Measurements from ENCODE around the gene ATP1A4.
"Not testable (repeated sequence)": the region's sequence is repeated elsewhere in the genome, so short reads cannot be mapped to it uniquely, and the experiment has no call there.

ATP1A4 gene

DNA sequence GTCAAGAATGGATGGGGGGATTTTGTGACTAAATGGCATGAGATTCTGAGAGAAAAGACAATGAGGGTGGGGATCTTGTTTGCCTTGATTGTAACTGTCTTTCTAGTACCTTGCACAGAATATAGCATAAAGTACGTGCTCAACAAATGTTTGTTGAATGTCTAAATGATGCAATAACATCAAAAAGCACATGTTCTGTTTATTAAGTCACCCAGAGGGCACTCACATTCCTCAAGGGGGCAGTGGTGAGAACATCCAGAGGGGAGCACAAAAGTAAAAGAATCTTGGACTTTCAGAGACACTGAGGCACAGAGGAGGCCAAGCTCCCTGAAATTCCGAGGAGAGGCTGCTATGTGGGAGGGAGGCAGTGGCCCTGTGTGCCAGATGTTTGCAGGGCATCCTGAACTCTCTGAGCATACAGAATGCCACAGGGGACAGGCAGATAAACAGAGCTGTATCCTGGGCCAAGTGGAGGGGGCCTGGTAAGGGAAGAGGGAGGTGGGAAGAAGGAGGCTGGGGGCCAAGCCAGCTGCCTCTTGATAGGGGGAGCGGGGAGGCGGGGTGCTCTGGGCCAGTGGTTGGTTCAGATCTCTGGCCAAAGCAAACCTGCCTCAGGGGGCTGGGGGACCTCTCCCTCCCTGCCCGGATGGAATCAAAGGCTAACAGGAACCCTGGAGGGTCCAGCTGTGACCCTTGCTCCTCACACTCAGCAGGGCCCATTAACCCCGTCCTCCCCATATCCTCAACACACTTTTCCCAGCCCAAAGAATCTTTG, 42.3 kb upstream of the ATP1A4 start:
- Histone ChIP-seq H3K4me1 (ENCODE audit: control insufficient read depth, low read length) (no peaks in the 10 kb centered on the region), H3K36me3 (ENCODE audit: control insufficient read depth, low read length) (no peaks in the 10 kb centered on the region), H3K4me2 (ENCODE audit: low read length) (no peak overlapping the region), H3K27me3 (ENCODE audit: control insufficient read depth, low read length) (no peaks in the 10 kb centered on the region), H3F3A (ENCODE audit: control insufficient read depth, insufficient read depth) (no peaks in the 10 kb centered on the region), H3K79me2 (ENCODE audit: control insufficient read depth, low read length) (no peaks in the 10 kb centered on the region), H4K20me1 (ENCODE audit: control insufficient read depth, insufficient read depth, low read depth, low read length) (no peaks in the 10 kb centered on the region), H3K27ac (ENCODE audit: low read depth, low read length) (no peak overlapping the region), H3K9me3 (ENCODE audit: control insufficient read depth, insufficient read depth, low read length) (no peaks in the 10 kb centered on the region), H3K9me2 (replicated peaks; ENCODE audit: control insufficient read depth, low read length) (no peaks in the 10 kb centered on the region), H3K4me3 (ENCODE audit: low read length) (no peak overlapping the region)
- TF ChIP-seq EZH2phosphoT487 (IDR thresholded peaks at IDR 0.05; ENCODE audit: borderline replicate concordance, low read length): no peak
- TF ChIP-seq, protein P1, sequence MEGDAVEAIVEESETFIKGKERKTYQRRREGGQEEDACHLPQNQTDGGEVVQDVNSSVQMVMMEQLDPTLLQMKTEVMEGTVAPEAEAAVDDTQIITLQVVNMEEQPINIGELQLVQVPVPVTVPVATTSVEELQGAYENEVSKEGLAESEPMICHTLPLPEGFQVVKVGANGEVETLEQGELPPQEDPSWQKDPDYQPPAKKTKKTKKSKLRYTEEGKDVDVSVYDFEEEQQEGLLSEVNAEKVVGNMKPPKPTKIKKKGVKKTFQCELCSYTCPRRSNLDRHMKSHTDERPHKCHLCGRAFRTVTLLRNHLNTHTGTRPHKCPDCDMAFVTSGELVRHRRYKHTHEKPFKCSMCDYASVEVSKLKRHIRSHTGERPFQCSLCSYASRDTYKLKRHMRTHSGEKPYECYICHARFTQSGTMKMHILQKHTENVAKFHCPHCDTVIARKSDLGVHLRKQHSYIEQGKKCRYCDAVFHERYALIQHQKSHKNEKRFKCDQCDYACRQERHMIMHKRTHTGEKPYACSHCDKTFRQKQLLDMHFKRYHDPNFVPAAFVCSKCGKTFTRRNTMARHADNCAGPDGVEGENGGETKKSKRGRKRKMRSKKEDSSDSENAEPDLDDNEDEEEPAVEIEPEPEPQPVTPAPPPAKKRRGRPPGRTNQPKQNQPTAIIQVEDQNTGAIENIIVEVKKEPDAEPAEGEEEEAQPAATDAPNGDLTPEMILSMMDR (IDR thresholded peaks at IDR 0.05; ENCODE audit: low read depth, low read length, poor library complexity, severe bottlenecking): peak; percentile 73

GRCh38 chr1:160109686-160110085, 41.7 kb upstream of the ATP1A4 start:
- Histone ChIP-seq H3K27me3 (ENCODE audit: control insufficient read depth, low read length) (no peaks in the 10 kb centered on the region), H4K20me1 (ENCODE audit: control insufficient read depth, insufficient read depth, low read depth, low read length) (no peaks in the 10 kb centered on the region), H3K4me2 (ENCODE audit: low read length) (no peak overlapping the region), H3F3A (ENCODE audit: control insufficient read depth, insufficient read depth) (no peaks in the 10 kb centered on the region), H3K4me3 (ENCODE audit: low read length) (no peak overlapping the region), H3K79me2 (ENCODE audit: control insufficient read depth, low read length) (no peaks in the 10 kb centered on the region), H3K4me1 (ENCODE audit: control insufficient read depth, low read length) (no peaks in the 10 kb centered on the region), H3K9me3 (ENCODE audit: control insufficient read depth, insufficient read depth, low read length) (no peaks in the 10 kb centered on the region), H3K36me3 (ENCODE audit: control insufficient read depth, low read length) (no peaks in the 10 kb centered on the region), H3K9me2 (replicated peaks; ENCODE audit: control insufficient read depth, low read length) (no peaks in the 10 kb centered on the region), H3K27ac (ENCODE audit: low read depth, low read length) (no peak overlapping the region)
- TF ChIP-seq, protein P1 (IDR thresholded peaks at IDR 0.05; ENCODE audit: low read depth, low read length, poor library complexity, severe bottlenecking): no peak
- TF ChIP-seq EZH2phosphoT487 (IDR thresholded peaks at IDR 0.05; ENCODE audit: borderline replicate concordance, low read length): no peak

DNA sequence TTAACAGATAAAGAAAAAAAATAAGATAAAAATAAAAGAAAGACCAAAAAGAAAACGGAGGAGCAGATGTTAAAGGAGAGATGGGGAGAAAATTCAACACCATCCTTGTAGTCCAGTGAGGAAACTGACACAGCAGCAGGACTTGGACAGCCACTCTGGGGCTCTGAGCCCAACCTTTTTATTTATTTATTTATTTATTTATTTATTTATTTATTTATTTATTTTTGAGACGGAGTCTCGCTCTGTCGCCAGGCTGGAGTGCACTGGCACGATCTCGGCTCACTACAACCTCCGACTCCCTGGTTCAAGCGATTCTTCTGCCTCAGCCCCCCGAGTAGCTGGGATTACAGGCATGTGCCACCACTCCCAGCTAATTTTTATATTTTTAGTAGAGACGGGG, 39.9 kb upstream of the ATP1A4 start:
- H3K9me3 ChIP-seq (ENCODE audit: control insufficient read depth, insufficient read depth, low read length); H3K4me2 ChIP-seq (ENCODE audit: low read length); H3K4me3 ChIP-seq (ENCODE audit: low read length); H4K20me1 ChIP-seq (ENCODE audit: control insufficient read depth, insufficient read depth, low read depth, low read length); H3K79me2 ChIP-seq (ENCODE audit: control insufficient read depth, low read length); H3K4me1 ChIP-seq (ENCODE audit: control insufficient read depth, low read length); H3F3A ChIP-seq (ENCODE audit: control insufficient read depth, insufficient read depth); H3K27ac ChIP-seq (ENCODE audit: low read depth, low read length); H3K36me3 ChIP-seq (ENCODE audit: control insufficient read depth, low read length); H3K9me2 ChIP-seq (replicated peaks; ENCODE audit: control insufficient read depth, low read length); H3K27me3 ChIP-seq (ENCODE audit: control insufficient read depth, low read length): not testable (repeated sequence)

GRCh38 chr1:160112357-160112756, 39.0 kb upstream of the ATP1A4 start:
- Histone ChIP-seq H3K4me3 (ENCODE audit: low read length) (no peak overlapping the region), H3K27me3 (ENCODE audit: control insufficient read depth, low read length) (peaks cover 14% of the 10 kb centered on the region), H3K79me2 (ENCODE audit: control insufficient read depth, low read length) (no peaks in the 10 kb centered on the region), H4K20me1 (ENCODE audit: control insufficient read depth, insufficient read depth, low read depth, low read length) (no peaks in the 10 kb centered on the region), H3F3A (ENCODE audit: control insufficient read depth, insufficient read depth) (no peaks in the 10 kb centered on the region), H3K9me3 (ENCODE audit: control insufficient read depth, insufficient read depth, low read length) (no peaks in the 10 kb centered on the region), H3K9me2 (replicated peaks; ENCODE audit: control insufficient read depth, low read length) (no peaks in the 10 kb centered on the region), H3K36me3 (ENCODE audit: control insufficient read depth, low read length) (no peaks in the 10 kb centered on the region), H3K4me1 (ENCODE audit: control insufficient read depth, low read length) (no peaks in the 10 kb centered on the region), H3K4me2 (ENCODE audit: low read length) (no peak overlapping the region), H3K27ac (ENCODE audit: low read depth, low read length) (no peak overlapping the region)
- no peak for TF ChIP-seq EZH2phosphoT487 (IDR thresholded peaks at IDR 0.05; ENCODE audit: borderline replicate concordance, low read length)
- TF ChIP-seq, protein P1 (IDR thresholded peaks at IDR 0.05; ENCODE audit: low read depth, low read length, poor library complexity, severe bottlenecking): no peak

All from DOHH2 (cell line).